ENCODE data around the gene MAML2.
"Not testable (repeated sequence)": the region's sequence is repeated elsewhere in the genome, so short reads cannot be mapped to it uniquely, and the experiment has no call there.

Gene MAML2

DNA sequence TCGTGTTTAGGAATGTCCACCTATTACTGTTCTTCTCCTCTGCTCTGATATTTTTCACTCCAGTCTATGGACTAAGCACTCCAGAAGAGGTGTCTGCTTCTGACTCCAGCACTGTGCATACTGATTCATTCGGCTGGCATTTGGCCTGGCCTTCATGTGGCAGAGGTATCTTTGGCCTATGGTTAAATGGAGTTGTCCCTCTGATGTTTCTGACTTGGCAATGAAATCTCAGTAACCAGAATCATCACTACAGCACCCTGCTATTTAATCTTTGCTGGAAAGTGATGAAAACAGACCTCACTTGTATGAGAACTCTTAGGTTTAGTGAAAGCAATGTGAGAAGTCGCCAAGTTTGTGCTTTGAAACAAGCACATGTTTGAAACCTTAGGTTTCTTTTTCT, 155.2 kb downstream of the MAML2 start:
- no peak for DNase-seq (ENCODE audit: low read depth)
- H3K4me3 ChIP-seq (ENCODE audit: low read depth, low read length), result no peak overlapping the region
- TF ChIP-seq, protein P1, sequence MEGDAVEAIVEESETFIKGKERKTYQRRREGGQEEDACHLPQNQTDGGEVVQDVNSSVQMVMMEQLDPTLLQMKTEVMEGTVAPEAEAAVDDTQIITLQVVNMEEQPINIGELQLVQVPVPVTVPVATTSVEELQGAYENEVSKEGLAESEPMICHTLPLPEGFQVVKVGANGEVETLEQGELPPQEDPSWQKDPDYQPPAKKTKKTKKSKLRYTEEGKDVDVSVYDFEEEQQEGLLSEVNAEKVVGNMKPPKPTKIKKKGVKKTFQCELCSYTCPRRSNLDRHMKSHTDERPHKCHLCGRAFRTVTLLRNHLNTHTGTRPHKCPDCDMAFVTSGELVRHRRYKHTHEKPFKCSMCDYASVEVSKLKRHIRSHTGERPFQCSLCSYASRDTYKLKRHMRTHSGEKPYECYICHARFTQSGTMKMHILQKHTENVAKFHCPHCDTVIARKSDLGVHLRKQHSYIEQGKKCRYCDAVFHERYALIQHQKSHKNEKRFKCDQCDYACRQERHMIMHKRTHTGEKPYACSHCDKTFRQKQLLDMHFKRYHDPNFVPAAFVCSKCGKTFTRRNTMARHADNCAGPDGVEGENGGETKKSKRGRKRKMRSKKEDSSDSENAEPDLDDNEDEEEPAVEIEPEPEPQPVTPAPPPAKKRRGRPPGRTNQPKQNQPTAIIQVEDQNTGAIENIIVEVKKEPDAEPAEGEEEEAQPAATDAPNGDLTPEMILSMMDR (IDR thresholded peaks at IDR 0.05; ENCODE audit: low read depth, low read length, missing control alignments), result no peak

DNA sequence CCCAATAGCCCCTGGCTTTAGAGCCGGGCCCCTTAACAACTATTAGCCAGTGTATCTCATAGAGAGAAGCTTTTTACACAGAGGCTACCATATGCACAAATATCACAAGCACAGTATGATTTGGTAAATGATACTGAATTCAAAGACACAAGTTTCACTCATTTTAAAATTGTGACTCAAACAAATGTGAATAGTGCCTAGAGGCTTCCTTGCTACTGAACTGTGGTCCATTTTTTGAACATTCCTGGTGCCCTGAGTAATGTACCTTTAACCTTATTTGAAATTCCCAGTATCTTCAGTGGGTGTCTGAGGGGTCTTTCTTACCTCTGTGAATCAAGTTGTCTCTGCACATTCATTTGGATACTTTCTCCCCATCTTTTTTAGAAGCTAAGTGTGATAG, 156.2 kb downstream of the MAML2 start:
- TF ChIP-seq, protein P1 (IDR thresholded peaks at IDR 0.05; ENCODE audit: low read depth, low read length, missing control alignments), result no peak
- no peak for DNase-seq (ENCODE audit: low read depth)
- H3K4me3 ChIP-seq (ENCODE audit: low read depth, low read length), result no peak overlapping the region

DNA sequence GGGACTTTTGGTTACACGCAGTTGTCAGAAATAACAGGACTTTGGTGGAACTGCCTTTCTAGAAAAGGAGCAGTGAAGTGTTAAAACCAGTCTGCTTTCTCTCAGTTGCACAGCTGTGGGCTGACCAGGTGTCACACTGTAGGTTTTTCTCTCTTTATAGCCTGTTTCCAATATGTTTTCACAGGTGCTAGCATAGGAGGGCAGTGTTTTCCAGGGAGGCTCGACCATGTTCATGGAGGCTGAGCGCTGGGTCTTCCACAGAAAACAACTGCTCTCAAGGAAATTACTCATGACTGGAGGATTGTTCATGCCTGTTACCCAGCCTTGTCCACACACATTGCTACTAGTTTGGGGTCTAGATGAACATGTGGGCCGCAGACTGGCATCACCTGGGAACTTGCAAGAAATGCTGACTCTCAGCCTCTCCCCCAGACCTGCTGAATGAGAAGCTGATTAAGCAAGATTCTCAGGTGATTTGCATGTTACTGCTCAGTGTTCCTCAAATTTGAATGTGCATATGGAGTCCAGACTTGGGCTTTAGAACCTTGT, 157.7 kb downstream of the MAML2 start:
- no peak overlapping the region for H3K4me3 ChIP-seq (ENCODE audit: low read depth, low read length)
- TF ChIP-seq, protein P1 (IDR thresholded peaks at IDR 0.05; ENCODE audit: low read depth, low read length, missing control alignments), result no peak
- no peak for DNase-seq (ENCODE audit: low read depth)

DNA sequence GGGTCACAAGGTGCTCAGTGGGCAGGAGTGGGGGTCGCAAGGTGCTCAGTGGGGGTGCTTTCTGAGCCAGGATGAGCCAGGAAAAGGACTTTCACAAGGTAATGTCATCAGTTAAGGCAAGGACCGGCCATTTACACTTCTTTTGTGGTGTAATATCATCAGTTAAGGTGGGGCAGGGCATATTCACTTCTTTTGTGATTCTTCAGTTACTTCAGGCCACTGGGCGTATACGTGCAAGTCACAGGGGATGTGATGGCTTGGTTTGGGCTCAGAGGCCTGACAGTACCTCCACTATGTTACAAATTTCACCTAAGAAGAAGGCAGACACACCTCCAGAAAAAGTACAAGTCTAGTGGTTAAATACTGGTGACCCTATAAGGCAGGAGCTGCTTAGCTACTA, 162.1 kb downstream of the MAML2 start:
- H3K4me3 ChIP-seq (ENCODE audit: low read depth, low read length), result not testable (repeated sequence)

DNA sequence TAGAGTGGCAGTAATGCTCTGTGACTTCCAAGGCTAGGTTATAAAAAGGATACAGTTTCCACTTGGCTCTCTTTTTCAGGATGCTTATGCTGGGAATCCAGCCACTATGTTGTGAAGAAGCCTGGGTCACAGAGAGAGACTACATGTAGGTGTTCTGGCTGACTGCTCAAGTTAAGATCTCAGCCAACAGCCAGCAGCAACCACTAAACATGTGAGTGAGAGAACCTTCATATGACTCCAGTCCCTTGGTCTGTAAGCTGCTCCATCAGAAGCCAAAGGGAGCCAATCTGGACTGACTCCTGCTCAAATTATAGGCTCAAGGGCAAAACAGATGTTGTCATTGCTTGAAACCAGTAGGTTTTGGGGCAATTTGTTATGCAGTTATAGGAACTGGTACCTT, 162.7 kb downstream of the MAML2 start:
- DNase-seq (ENCODE audit: low read depth), result no peak
- TF ChIP-seq, protein P1 (IDR thresholded peaks at IDR 0.05; ENCODE audit: low read depth, low read length, missing control alignments), result no peak
- H3K4me3 ChIP-seq (ENCODE audit: low read depth, low read length), result no peak overlapping the region

More for the DNA sequence above, 162.1 kb downstream of the MAML2 start:
- not testable (repeated sequence) for DNase-seq (ENCODE audit: low read depth)

DNA sequence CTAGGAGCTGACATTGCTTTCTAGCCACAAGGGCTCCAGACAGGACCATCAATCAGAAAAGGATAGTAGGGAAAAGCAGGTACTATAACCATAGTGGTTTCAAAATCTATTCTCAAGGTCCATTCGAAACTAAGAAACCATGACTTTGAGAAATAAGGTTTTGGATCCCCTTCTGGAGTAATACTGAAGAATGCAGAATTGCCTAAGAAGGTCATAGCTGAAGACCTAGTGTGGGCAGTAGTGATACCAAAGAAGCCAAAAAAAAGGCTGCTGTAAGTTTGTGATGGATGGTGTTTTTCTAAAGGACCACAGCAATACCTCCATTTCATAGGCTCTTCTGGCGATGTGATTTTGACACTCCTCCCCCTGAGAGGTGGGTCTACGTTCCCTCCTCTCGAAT, 163.1 kb downstream of the MAML2 start:
- TF ChIP-seq, protein P1 (IDR thresholded peaks at IDR 0.05; ENCODE audit: low read depth, low read length, missing control alignments), result no peak
- no peak for DNase-seq (ENCODE audit: low read depth)
- no peak overlapping the region for H3K4me3 ChIP-seq (ENCODE audit: low read depth, low read length)

DNA sequence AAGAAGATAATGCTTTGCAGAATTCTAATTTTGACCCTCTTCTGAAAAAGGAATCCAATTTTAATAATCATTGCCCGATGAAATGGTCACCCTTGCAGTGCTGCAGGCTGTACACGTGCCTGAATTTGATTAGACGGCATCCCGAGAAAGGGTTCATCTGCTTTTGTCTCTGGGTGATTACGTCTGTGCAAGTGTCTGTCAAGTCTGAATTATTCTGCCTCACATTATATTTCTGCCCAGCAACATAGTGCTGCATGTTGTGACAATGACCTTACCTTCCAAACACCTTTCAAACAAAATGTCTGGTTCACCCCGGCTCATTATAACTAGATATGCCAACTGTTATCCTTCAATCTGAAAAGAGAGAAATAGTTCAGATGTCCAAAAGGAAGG, 164.1 kb downstream of the MAML2 start:
- TF ChIP-seq, protein P1 (IDR thresholded peaks at IDR 0.05; ENCODE audit: low read depth, low read length, missing control alignments), result no peak
- H3K4me3 ChIP-seq (ENCODE audit: low read depth, low read length), result no peak overlapping the region
- no peak for DNase-seq (ENCODE audit: low read depth)

All from GM12864 (cell line).